ENCODE data around the gene TEAD4. TPM values are rescaled to one million over a fixed set of nuclear protein-coding genes. Genes with fewer than 3 reads are reported as not detected.

Gene TEAD4
- total and polyA plus RNA-seq, 2 experiments from 2014 or later = 68.1 to 145 TPM

- no peak for TF ChIP-seq POLR2AphosphoS5 (IDR thresholded peaks at IDR 0.05; ENCODE audit: low read depth)
- TF ChIP-seq EZH2 (IDR thresholded peaks at IDR 0.05; ENCODE audit: low read depth, unreplicated experiment) = no peak
- no peak for TF ChIP-seq CREB1 (CRISPR knock-in tag; IDR thresholded peaks at IDR 0.05; ENCODE audit: low read depth)
- TF ChIP-seq ZNF462 (CRISPR knock-in tag; IDR thresholded peaks at IDR 0.05) = no peak
- no peak for TF ChIP-seq ZNF331 (CRISPR knock-in tag; IDR thresholded peaks at IDR 0.05; ENCODE audit: low read depth)
Observed at GRCh38 chr12:3049176-3049575, 90.0 kb downstream of the TEAD4 start (continued).

GRCh38 chr12:3049611-3050249, 90.5 kb downstream of the TEAD4 start:
- DNase-seq (ENCODE audit: low spot score) (no peak), ATAC-seq (no peak)
- Histone ChIP-seq H3K27ac (ENCODE audit: low read depth) (no peak overlapping the region), H4K20me1 (replicated peaks; ENCODE audit: insufficient read depth) (peaks cover 4% of the 10 kb centered on the region; the same call in 1 of the 2 replicates), H3K4me1 (ENCODE audit: insufficient read depth) (0 out of 2 replicates have a peak, but pooled peaks cover 5% of the 10 kb centered on the region), H3K9me2 (ENCODE audit: insufficient read depth) (no peaks in the 10 kb centered on the region), H3K79me2 (replicated peaks; ENCODE audit: insufficient read depth) (no peaks in the 10 kb centered on the region), H3K36me3 (ENCODE audit: insufficient read depth) (no peaks in the 10 kb centered on the region), H3K4me2 (no peak overlapping the region), H3K4me3 (no peak overlapping the region), H3F3A (replicated peaks; ENCODE audit: low read depth) (peaks cover 5% of the 10 kb centered on the region; the same call in 1 of the 2 replicates), H3K27me3 (ENCODE audit: insufficient read depth) (no peaks in the 10 kb centered on the region), H2AFZ (no peak overlapping the region)
- peaks cover 13% of the 10 kb centered on the region for H3K4me1 Mint-ChIP-seq
- no peak overlapping the region for H3K27ac Mint-ChIP-seq
- no peaks in the 10 kb centered on the region; the same call in 2 of the 3 replicates for H3K9me3 Mint-ChIP-seq
- H3K4me3 Mint-ChIP-seq = no peak overlapping the region
- peaks cover 7% of the 10 kb centered on the region for H3K27me3 Mint-ChIP-seq (ENCODE audit: insufficient read depth, low read depth, poor library complexity)
- H3K36me3 Mint-ChIP-seq (ENCODE audit: low read depth) = no peaks in the 10 kb centered on the region
- TF ChIP-seq REST (IDR thresholded peaks at IDR 0.05; ENCODE audit: unreplicated experiment) = no peak
- TF ChIP-seq ZNF331 (CRISPR knock-in tag; IDR thresholded peaks at IDR 0.05; ENCODE audit: low read depth) = no peak
- TF ChIP-seq ZNF114 (CRISPR knock-in tag; IDR thresholded peaks at IDR 0.05) = no peak
- TF ChIP-seq ETS1 (IDR thresholded peaks at IDR 0.05) = no peak
